IPS-15b (cell line): ENCODE data around the gene ZNF235.
A peak's percentile ranks its signal among the peaks of the same experiment; 100 is the strongest.

ENCODE experiments used
- H3K27me3 ChIP-seq: one replicate; pipeline ENCODE4 v1.6.1; 2013; ENCODE audit warnings: low read length; ENCODE audit not compliant: control insufficient read depth, insufficient read depth
- H3K36me3 ChIP-seq: one replicate; pipeline ENCODE4 v1.6.1; 2013; ENCODE audit warnings: low read length; ENCODE audit not compliant: control insufficient read depth, insufficient read depth
- H3K4me1 ChIP-seq: one replicate; pipeline ENCODE4 v1.6.1; 2013; ENCODE audit warnings: mild to moderate bottlenecking, low read length; ENCODE audit not compliant: control insufficient read depth, insufficient read depth
- H3K4me3 ChIP-seq: one replicate; pipeline ENCODE4 v1.5.1; 2013; ENCODE audit warnings: low read depth, low read length
- H3K9ac ChIP-seq: one replicate; pipeline ENCODE4 v1.6.1; 2013; ENCODE audit warnings: low read depth, mild to moderate bottlenecking, low read length
- H3K9me3 ChIP-seq: one replicate; pipeline ENCODE4 v1.6.1; 2013; ENCODE audit warnings: mild to moderate bottlenecking, low read length; ENCODE audit not compliant: control insufficient read depth, insufficient read depth

The ZNF235 gene

DNA sequence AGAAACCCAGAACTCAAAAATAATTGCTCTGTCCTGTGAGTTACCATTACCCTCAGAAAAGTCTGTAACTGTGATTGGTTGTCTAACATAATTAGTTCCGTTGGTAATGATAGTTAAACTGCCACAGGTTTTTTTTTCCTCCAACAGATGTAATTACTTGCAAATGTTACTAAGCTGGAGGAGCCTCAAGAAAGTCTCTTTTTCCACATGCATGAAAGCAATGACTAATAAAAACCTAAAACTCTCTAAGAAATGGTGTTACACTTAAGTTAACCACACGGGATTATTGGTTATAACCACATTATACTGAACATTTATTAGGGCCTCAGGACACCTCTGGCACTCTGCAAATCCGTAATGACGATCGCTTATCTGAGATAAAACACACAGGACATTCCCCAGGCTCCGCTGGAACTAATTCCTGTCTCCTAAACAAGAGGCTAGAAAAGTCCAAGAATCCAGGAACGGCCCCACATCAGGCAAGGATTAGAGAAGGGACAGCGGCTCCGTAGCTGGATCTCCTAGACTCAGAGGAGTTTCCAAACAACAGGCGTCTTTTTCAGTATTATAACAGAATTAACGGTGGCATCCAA, 753 bp downstream of the ZNF235 start:
- H3K9me3 ChIP-seq = no peaks in the 10 kb centered on the region
- peaks cover 3% of the 10 kb centered on the region for H3K4me1 ChIP-seq
- H3K27me3 ChIP-seq = no peaks in the 10 kb centered on the region
- H3K36me3 ChIP-seq = peaks cover 4% of the 10 kb centered on the region
- peak overlapping the region; percentile 91 for H3K4me3 ChIP-seq
- H3K9ac ChIP-seq = peak overlapping the region; percentile 61

DNA sequence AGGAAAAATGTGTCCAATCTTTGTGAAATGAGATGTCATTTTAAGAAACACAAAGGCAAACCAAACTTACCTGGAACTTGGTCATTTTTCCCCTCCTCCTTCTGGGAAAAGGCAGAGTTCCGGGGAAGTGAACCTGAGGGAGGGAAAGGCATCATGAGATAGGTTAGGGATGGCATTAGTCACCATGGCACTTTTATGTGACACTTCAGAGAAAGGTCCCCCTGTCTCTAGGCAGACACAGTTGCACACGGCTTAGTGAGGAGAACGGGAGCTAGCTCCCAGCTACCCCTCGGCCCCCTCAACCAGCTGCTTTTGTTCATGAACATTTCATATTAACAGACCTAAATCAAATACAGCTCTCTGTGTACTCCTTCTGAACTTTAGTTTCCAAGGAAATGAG, 1.5 kb downstream of the ZNF235 start:
- H3K36me3 ChIP-seq = peaks cover 4% of the 10 kb centered on the region
- H3K27me3 ChIP-seq = no peaks in the 10 kb centered on the region
- no peak overlapping the region for H3K9ac ChIP-seq
- H3K9me3 ChIP-seq = no peaks in the 10 kb centered on the region
- H3K4me3 ChIP-seq = no peak overlapping the region
- peaks cover 3% of the 10 kb centered on the region for H3K4me1 ChIP-seq

- H3K9ac ChIP-seq = no peak overlapping the region
- no peaks in the 10 kb centered on the region for H3K9me3 ChIP-seq
- H3K36me3 ChIP-seq = peaks cover 17% of the 10 kb centered on the region
- no peak overlapping the region for H3K4me3 ChIP-seq
- no peaks in the 10 kb centered on the region for H3K4me1 ChIP-seq
- H3K27me3 ChIP-seq = no peaks in the 10 kb centered on the region
Measured at GRCh38 chr19:44284968-44285367, 19.9 kb downstream of the ZNF235 start.

DNA sequence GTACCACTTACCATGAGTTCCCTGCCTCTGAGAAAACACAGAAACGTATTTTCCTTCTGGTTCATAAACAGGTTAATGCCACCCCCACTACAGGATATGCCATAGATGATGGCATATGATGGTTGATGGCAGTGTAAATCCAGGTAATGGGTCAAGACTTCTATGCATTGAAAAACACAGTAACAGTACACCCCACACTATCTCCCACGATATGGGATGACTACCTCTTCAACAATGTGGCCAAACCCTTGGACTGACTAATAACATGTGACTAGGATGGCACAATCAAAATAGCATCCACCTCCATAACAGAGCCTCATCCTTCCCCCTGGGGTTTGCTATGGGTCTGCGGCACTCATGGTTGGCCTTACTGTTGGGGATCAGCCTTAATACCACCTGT, 22.0 kb downstream of the ZNF235 start:
- Histone ChIP-seq H3K4me3 (no peak overlapping the region), H3K9me3 (no peaks in the 10 kb centered on the region), H3K27me3 (no peaks in the 10 kb centered on the region), H3K36me3 (peaks cover 9% of the 10 kb centered on the region), H3K9ac (no peak overlapping the region), H3K4me1 (no peaks in the 10 kb centered on the region)

DNA sequence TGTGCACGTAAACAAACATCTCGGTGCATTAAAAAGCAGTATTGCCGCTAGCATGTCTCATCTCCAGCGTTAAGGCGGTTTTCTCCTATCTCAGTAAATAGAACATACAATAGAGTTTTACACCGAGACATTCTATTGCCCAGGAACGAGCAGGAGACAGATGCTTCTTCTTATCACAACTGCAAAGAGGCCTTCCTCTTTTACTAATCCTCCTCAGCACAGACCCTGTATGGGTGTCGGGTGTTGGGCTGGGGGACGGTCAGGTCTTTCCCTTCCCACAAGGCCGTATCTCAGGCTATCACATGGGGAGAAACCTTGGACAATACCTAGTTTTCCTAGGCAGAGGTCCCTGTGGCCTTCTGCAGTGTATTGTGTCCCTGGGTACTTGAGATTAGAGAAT, 23.9 kb downstream of the ZNF235 start:
- Histone ChIP-seq H3K9me3 (no peaks in the 10 kb centered on the region), H3K9ac (no peak overlapping the region), H3K27me3 (no peaks in the 10 kb centered on the region), H3K4me3 (no peak overlapping the region), H3K36me3 (no peaks in the 10 kb centered on the region), H3K4me1 (no peaks in the 10 kb centered on the region)

DNA sequence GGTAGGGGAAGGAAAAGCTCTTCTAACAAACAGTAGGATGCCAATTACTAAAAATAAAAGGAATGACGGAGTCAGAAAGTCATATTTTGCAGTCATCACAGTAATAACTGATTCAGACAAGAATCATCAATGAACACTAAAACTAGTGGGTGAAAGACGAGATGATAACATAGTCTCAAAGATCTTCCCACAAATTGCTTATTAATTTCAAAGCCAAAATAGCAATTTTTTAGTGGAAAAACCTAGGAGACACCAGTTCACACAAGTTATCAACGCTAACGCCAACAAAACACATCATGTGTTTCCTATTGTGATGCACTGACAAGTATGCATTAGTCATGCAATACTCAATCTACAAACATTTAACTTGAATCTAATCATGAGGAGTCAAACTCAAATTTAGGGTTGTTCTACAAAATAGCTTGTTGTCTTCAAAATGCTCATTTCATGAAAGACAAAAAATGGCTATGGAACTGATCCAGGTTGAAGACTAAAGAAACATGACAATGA, 26.6 kb downstream of the ZNF235 start:
- Histone ChIP-seq H3K4me1 (no peaks in the 10 kb centered on the region), H3K9me3 (no peaks in the 10 kb centered on the region), H3K36me3 (no peaks in the 10 kb centered on the region), H3K27me3 (no peaks in the 10 kb centered on the region), H3K4me3 (no peak overlapping the region), H3K9ac (no peak overlapping the region)

GRCh38 chr19:44277331-44277730, 27.5 kb downstream of the ZNF235 start:
- H3K36me3 ChIP-seq = no peaks in the 10 kb centered on the region

GRCh38 chr19:44260695-44261446, 44.0 kb downstream of the ZNF235 start:
- no peaks in the 10 kb centered on the region for H3K27me3 ChIP-seq
- no peaks in the 10 kb centered on the region for H3K9me3 ChIP-seq
- H3K9ac ChIP-seq = no peak overlapping the region
- H3K4me3 ChIP-seq = peak overlapping the region; percentile 82
- no peaks in the 10 kb centered on the region for H3K4me1 ChIP-seq
- H3K36me3 ChIP-seq = no peaks in the 10 kb centered on the region

More at GRCh38 chr19:44277331-44277730, 27.5 kb downstream of the ZNF235 start:
- no peak overlapping the region for H3K4me3 ChIP-seq
- H3K27me3 ChIP-seq = no peaks in the 10 kb centered on the region
- no peaks in the 10 kb centered on the region for H3K9me3 ChIP-seq
- no peak overlapping the region for H3K9ac ChIP-seq
- no peaks in the 10 kb centered on the region for H3K4me1 ChIP-seq

DNA sequence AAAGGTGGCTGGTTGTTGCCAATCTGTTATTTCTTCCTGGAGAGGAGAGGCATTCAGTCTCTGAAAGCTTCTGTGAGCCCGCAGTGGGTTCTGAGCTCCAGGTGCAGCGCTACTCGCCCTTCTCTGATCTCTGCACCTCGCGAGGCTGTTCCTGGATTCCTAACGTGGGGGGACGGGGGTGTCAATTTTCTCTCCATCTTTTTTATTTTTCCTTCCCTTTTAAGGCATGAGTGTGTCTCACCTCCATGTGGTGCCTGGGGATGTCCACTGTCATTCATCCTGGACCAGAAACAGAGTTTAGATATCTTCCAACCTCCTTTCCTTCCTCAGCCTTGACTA, 44.5 kb downstream of the ZNF235 start:
- Histone ChIP-seq H3K4me1 (no peaks in the 10 kb centered on the region), H3K9me3 (no peaks in the 10 kb centered on the region), H3K27me3 (no peaks in the 10 kb centered on the region), H3K36me3 (no peaks in the 10 kb centered on the region), H3K9ac (peak overlapping the region; percentile 9), H3K4me3 (peak overlapping the region; percentile 82)

DNA sequence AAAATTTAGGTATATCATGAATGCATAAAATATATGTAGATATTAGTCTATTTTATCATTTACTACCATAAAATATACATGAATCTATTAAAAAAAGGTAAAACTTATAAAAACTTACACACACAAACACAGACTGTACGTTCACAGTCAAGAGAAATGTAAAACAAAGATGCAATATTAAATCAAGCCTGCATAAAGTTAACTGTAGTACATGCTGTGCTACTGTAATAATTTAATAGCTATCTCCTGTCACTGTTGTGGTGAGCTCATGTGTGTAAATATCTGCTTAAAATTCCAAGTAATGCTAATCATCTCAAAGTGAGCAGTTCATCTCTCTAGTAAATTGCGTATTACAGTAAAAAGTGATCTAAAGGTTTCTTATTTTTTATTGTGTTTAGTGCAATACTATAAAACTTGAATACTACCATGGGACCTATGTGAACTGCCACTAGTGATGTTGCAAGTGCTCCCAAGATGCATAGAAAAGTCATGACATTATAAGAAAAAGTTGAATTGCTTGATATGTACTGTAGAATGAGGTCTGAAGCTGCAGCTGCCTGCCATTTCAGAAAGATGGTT, 45.9 kb downstream of the ZNF235 start:
- Histone ChIP-seq H3K27me3 (no peaks in the 10 kb centered on the region), H3K9ac (no peak overlapping the region), H3K4me3 (peak overlapping the region; percentile 82), H3K4me1 (no peaks in the 10 kb centered on the region), H3K9me3 (no peaks in the 10 kb centered on the region), H3K36me3 (no peaks in the 10 kb centered on the region)

DNA sequence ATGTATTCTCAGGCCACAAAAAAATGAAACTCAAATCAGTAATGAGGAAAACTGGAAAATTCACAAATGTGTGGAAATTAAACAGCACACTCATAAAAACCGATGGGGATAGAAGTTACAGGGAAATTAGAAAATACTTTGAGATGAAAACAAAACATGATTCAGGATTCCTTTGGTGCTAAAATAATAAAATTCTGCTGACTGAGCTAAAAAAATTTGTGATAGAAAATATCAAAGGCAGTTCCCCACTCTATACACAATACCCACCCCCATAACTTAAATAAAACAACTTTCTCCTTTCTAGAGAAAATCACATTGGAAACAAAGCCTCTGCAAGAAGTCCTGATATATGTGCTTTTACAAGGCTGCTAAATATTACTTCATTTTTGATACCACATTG, 46.7 kb downstream of the ZNF235 start:
- no peaks in the 10 kb centered on the region for H3K4me1 ChIP-seq
- no peak overlapping the region for H3K4me3 ChIP-seq
- H3K9me3 ChIP-seq = no peaks in the 10 kb centered on the region
- no peaks in the 10 kb centered on the region for H3K27me3 ChIP-seq
- no peaks in the 10 kb centered on the region for H3K36me3 ChIP-seq
- no peak overlapping the region for H3K9ac ChIP-seq
